Measurements from ENCODE around the gene FADS2.

DNA sequence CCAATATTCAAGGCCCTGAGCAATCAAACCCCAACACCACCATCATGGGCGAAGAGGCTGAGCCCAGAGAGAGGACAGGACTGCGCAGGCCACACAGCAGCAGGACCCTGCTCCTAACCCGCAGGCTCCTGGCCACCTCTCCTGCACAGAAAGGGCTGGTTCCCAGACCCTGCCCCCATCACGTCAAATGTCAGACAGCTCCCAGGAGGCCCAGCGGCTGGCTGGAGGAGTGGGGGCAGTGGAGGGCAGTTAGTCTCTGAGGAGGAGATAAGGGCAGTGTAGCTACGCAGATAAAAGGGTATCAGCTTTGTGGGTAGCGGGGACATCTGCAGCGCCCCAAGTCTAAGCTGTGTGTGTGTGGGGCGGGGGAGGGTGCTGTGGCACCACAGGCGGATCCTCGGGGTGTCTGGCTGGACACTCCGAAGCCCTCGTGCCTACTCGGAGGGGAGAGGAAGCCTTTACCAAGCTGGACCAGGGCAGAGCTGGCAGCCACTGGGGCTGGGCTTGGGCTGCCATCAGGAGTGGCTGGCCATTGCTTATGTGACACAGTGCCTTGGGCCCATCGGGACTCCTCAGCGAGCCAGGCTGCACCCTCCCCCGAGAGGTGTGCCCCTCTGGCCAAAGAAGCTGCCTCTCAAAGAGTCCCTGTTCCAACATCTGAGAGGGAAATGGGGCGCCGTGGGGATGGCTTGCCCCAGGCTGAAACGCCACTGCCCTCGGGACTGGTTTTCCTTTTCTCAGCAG, 41.8 kb downstream of the FADS2 start:
- TF ChIP-seq, protein P1, sequence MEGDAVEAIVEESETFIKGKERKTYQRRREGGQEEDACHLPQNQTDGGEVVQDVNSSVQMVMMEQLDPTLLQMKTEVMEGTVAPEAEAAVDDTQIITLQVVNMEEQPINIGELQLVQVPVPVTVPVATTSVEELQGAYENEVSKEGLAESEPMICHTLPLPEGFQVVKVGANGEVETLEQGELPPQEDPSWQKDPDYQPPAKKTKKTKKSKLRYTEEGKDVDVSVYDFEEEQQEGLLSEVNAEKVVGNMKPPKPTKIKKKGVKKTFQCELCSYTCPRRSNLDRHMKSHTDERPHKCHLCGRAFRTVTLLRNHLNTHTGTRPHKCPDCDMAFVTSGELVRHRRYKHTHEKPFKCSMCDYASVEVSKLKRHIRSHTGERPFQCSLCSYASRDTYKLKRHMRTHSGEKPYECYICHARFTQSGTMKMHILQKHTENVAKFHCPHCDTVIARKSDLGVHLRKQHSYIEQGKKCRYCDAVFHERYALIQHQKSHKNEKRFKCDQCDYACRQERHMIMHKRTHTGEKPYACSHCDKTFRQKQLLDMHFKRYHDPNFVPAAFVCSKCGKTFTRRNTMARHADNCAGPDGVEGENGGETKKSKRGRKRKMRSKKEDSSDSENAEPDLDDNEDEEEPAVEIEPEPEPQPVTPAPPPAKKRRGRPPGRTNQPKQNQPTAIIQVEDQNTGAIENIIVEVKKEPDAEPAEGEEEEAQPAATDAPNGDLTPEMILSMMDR (optimal IDR thresholded peaks at IDR 0.05 in 1 of 3, IDR thresholded peaks at IDR 0.05 in 1 of 3, conservative IDR thresholded peaks at IDR 0.05 in 1 of 3; ENCODE audit: extremely low read depth in 1 of 3, insufficient read depth in 2 of 3, low read length in 3 of 3), result no peak
- no peak for TF ChIP-seq EZH2 (IDR thresholded peaks at IDR 0.05; ENCODE audit: low read length)
